ENCODE results near the gene VENTX. TPM values are rescaled to one million over a fixed set of nuclear protein-coding genes. Genes with fewer than 3 reads are reported as not detected.

The VENTX gene
- total RNA-seq, 3 donors from 2014 or later (not counting 1 experiment from before 2014, with no cell fraction given), result 0.48 to 4.1 (median 0.75) TPM

GRCh38 chr10:133273534-133274143, 36.0 kb downstream of the VENTX start:
- Mint-ChIP-seq H3K27ac (peak overlapping the region in 1 of 2 donors; percentile 29), H3K4me1 (peaks cover 11 to 30% of the 10 kb centered on the region in 2 donors), H3K4me3 (peak overlapping the region; percentile 37), H3K27me3 (ENCODE audit: low read depth in 2 of 2) (no peaks in the 10 kb centered on the region), H3K9me3 (no peaks in the 10 kb centered on the region), H3K36me3 (no peaks in the 10 kb centered on the region)
- no peak for ATAC-seq
- Histone ChIP-seq H3K27me3 (ENCODE audit: control insufficient read depth, insufficient read depth, low read length) (no peaks in the 10 kb centered on the region), H3K27ac (ENCODE audit: low read length) (peak overlapping the region; percentile 39), H3K36me3 (ENCODE audit: control insufficient read depth, insufficient read depth, low read length) (peaks cover 54% of the 10 kb centered on the region), H3K4me3 (ENCODE audit: low read length) (no peak overlapping the region), H3K9me3 (ENCODE audit: control insufficient read depth, insufficient read depth, low read length) (no peaks in the 10 kb centered on the region), H3K4me1 (ENCODE audit: control insufficient read depth, insufficient read depth, low read length) (peaks cover 58% of the 10 kb centered on the region)
- intact Hi-C loops (cut with micrococcal nuclease), result no loop called here
- 98% methylated on average over 28 of the region's 28 CpGs for WGBS (ENCODE audit: insufficient coverage)
- no peak for DNase-seq
- TF ChIP-seq CTCF (IDR thresholded peaks at IDR 0.05), result no peak

GRCh38 chr10:133274751-133275683, 37.4 kb downstream of the VENTX start:
- TF ChIP-seq CTCF (IDR thresholded peaks at IDR 0.05), result no peak
- intact Hi-C loops (cut with micrococcal nuclease), result loop anchor here (5.0 kb wide), 1 partner anchor 117 kb away; the partner anchor contains the start of gene MTG1
- Histone ChIP-seq H3K9me3 (ENCODE audit: control insufficient read depth, insufficient read depth, low read length) (no peaks in the 10 kb centered on the region), H3K4me1 (ENCODE audit: control insufficient read depth, insufficient read depth, low read length) (peaks cover 69% of the 10 kb centered on the region), H3K27me3 (ENCODE audit: control insufficient read depth, insufficient read depth, low read length) (no peaks in the 10 kb centered on the region), H3K4me3 (ENCODE audit: low read length) (peak overlapping the region; percentile 90), H3K27ac (ENCODE audit: low read length) (peak overlapping the region; percentile 93), H3K36me3 (ENCODE audit: control insufficient read depth, insufficient read depth, low read length) (peaks cover 41% of the 10 kb centered on the region)
- 1% methylated on average over 25 of the region's 26 CpGs for WGBS (ENCODE audit: insufficient coverage)
- Mint-ChIP-seq H3K4me3 (peak overlapping the region; percentile 93), H3K9me3 (no peaks in the 10 kb centered on the region), H3K27me3 (ENCODE audit: low read depth in 2 of 2) (no peaks in the 10 kb centered on the region), H3K4me1 (peaks cover 25 to 44% of the 10 kb centered on the region in 2 donors), H3K36me3 (no peaks in the 10 kb centered on the region), H3K27ac (peak overlapping the region; percentile 98)
- ATAC-seq (peak; percentile 36 to 54 (median 49)), DNase-seq (peak; percentile 74 to 93)

- H3K27me3 Mint-ChIP-seq (ENCODE audit: low read depth in 2 of 2), result no peaks in the 10 kb centered on the region
- H3K9me3 Mint-ChIP-seq, result no peaks in the 10 kb centered on the region
- Histone ChIP-seq H3K4me3 (ENCODE audit: low read length) (peak overlapping the region; percentile 90), H3K4me1 (ENCODE audit: control insufficient read depth, insufficient read depth, low read length) (peaks cover 75% of the 10 kb centered on the region), H3K27ac (ENCODE audit: low read length) (peak overlapping the region; percentile 93), H3K9me3 (ENCODE audit: control insufficient read depth, insufficient read depth, low read length) (no peaks in the 10 kb centered on the region), H3K36me3 (ENCODE audit: control insufficient read depth, insufficient read depth, low read length) (peaks cover 34% of the 10 kb centered on the region), H3K27me3 (ENCODE audit: control insufficient read depth, insufficient read depth, low read length) (no peaks in the 10 kb centered on the region)
- H3K4me3 Mint-ChIP-seq, result peak overlapping the region; percentile 93
- peak; percentile 36 for TF ChIP-seq CTCF (IDR thresholded peaks at IDR 0.05)
- DNase-seq (peak; percentile 60 to 71), ATAC-seq (peak; percentile 16 to 28 (median 16))
- no peaks in the 10 kb centered on the region for H3K36me3 Mint-ChIP-seq
- H3K27ac Mint-ChIP-seq, result peak overlapping the region; percentile 98
- intact Hi-C loops (cut with micrococcal nuclease), result loop anchor here (5.0 kb wide), 1 partner anchor 117 kb away; the partner anchor contains the start of gene MTG1
- 0% methylated on average over 12 of the region's 12 CpGs for WGBS (ENCODE audit: insufficient coverage)
- peaks cover 28 to 49% of the 10 kb centered on the region in 2 donors for H3K4me1 Mint-ChIP-seq
These were observed 38.0 kb downstream of the VENTX start for GRCh38 chr10:133275684-133276092.

Data from natural killer cell (primary cell).